ENCODE data around the gene LAX1.
"Not testable (repeated sequence)": the region's sequence is repeated elsewhere in the genome, so short reads cannot be mapped to it uniquely, and the experiment has no call there.

Gene LAX1

GRCh38 chr1:203768256-203768655 lies 3.3 kb downstream of the LAX1 start:
- in situ Hi-C loops (cut with MboI; ENCODE audit: low sequenced_read_pairs) = no loop called here

- in situ Hi-C loops (cut with MboI; ENCODE audit: low sequenced_read_pairs) = no loop called here
Measured at GRCh38 chr1:203769505-203770343, 4.7 kb downstream of the LAX1 start.

GRCh38 chr1:203771901-203772301 lies 6.9 kb downstream of the LAX1 start:
- in situ Hi-C loops (cut with MboI; ENCODE audit: low sequenced_read_pairs) = no loop called here

GRCh38 chr1:203772836-203773235 lies 7.9 kb downstream of the LAX1 start:
- in situ Hi-C loops (cut with MboI; ENCODE audit: low sequenced_read_pairs) = no loop called here

- in situ Hi-C loops (cut with MboI; ENCODE audit: low sequenced_read_pairs) = no loop called here
Measured at GRCh38 chr1:203776636-203777035, 11.7 kb downstream of the LAX1 start.

- in situ Hi-C loops (cut with MboI; ENCODE audit: low sequenced_read_pairs) = no loop called here
Measured at GRCh38 chr1:203777596-203777995, 12.6 kb downstream of the LAX1 start.

- in situ Hi-C loops (cut with MboI; ENCODE audit: low sequenced_read_pairs) = no loop called here
Measured at GRCh38 chr1:203778146-203778545, 13.2 kb downstream of the LAX1 start.

GRCh38 chr1:203778789-203779188 lies 13.8 kb downstream of the LAX1 start:
- in situ Hi-C loops (cut with MboI; ENCODE audit: low sequenced_read_pairs) = no loop called here

- in situ Hi-C loops (cut with MboI; ENCODE audit: low sequenced_read_pairs) = no loop called here
Measured at GRCh38 chr1:203781962-203782361, 17.0 kb downstream of the LAX1 start.

GRCh38 chr1:203789966-203790365 lies 25.0 kb downstream of the LAX1 start:
- in situ Hi-C loops (cut with MboI; ENCODE audit: low sequenced_read_pairs) = no loop called here

GRCh38 chr1:203791498-203791897 lies 26.5 kb downstream of the LAX1 start:
- in situ Hi-C loops (cut with MboI; ENCODE audit: low sequenced_read_pairs) = no loop called here

- in situ Hi-C loops (cut with MboI; ENCODE audit: low sequenced_read_pairs) = no loop called here
Measured at GRCh38 chr1:203792486-203792885, 27.5 kb downstream of the LAX1 start.

GRCh38 chr1:203793561-203793960 lies 28.6 kb downstream of the LAX1 start:
- in situ Hi-C loops (cut with MboI; ENCODE audit: low sequenced_read_pairs) = not testable (repeated sequence)

GRCh38 chr1:203794764-203795440 lies 29.9 kb downstream of the LAX1 start:
- in situ Hi-C loops (cut with MboI; ENCODE audit: low sequenced_read_pairs) = no loop called here

GRCh38 chr1:203795441-203796235 lies 30.7 kb downstream of the LAX1 start, which contains the start of the genes ZBED6 and ZC3H11A:
Gene ZBED6 (plus strand): TSS chr1:203795623. CDS start chr1:203797523, 1,900 bp downstream.
Gene ZC3H11A (plus strand): TSS chr1:203795623. CDS start chr1:203817071, 21,448 bp downstream.
- in situ Hi-C loops (cut with MboI; ENCODE audit: low sequenced_read_pairs) = no loop called here

GRCh38 chr1:203796236-203796605 lies 31.2 kb downstream of the LAX1 start:
- in situ Hi-C loops (cut with MboI; ENCODE audit: low sequenced_read_pairs) = no loop called here

- in situ Hi-C loops (cut with MboI; ENCODE audit: low sequenced_read_pairs) = no loop called here
Measured at GRCh38 chr1:203797216-203797615, 32.2 kb downstream of the LAX1 start.

GRCh38 chr1:203797948-203798655 lies 33.1 kb downstream of the LAX1 start:
- in situ Hi-C loops (cut with MboI; ENCODE audit: low sequenced_read_pairs) = no loop called here

GRCh38 chr1:203799157-203799556 lies 34.2 kb downstream of the LAX1 start:
- in situ Hi-C loops (cut with MboI; ENCODE audit: low sequenced_read_pairs) = no loop called here

- in situ Hi-C loops (cut with MboI; ENCODE audit: low sequenced_read_pairs) = no loop called here
Measured at GRCh38 chr1:203799971-203800370, 35.0 kb downstream of the LAX1 start.

GRCh38 chr1:203805689-203806088 lies 40.7 kb downstream of the LAX1 start:
- in situ Hi-C loops (cut with MboI; ENCODE audit: low sequenced_read_pairs) = no loop called here
